ENCODE measurements around the gene XPR1.
"Not testable (repeated sequence)": the region's sequence is repeated elsewhere in the genome, so short reads cannot be mapped to it uniquely, and the experiment has no call there.

XPR1 gene

GRCh38 chr1:180786624-180787023 is 154.8 kb downstream of the XPR1 start:
- no peak for DNase-seq

GRCh38 chr1:180787628-180788307 is 155.9 kb downstream of the XPR1 start:
- no peak for DNase-seq

GRCh38 chr1:180789460-180789859 is 157.6 kb downstream of the XPR1 start:
- DNase-seq: no peak

GRCh38 chr1:180791152-180791551 is 159.3 kb downstream of the XPR1 start:
- DNase-seq: not testable (repeated sequence)

- no peak for DNase-seq
These were observed 160.0 kb downstream of the XPR1 start for GRCh38 chr1:180791806-180792205.

GRCh38 chr1:180793451-180793850 is 161.6 kb downstream of the XPR1 start:
- DNase-seq: no peak

GRCh38 chr1:180796897-180797640 is 165.2 kb downstream of the XPR1 start:
- DNase-seq: no peak

- no peak for DNase-seq
These were observed 169.1 kb downstream of the XPR1 start for GRCh38 chr1:180800945-180801344.

- no peak for DNase-seq
These were observed 171.0 kb downstream of the XPR1 start for GRCh38 chr1:180802813-180803212.

- no peak for DNase-seq
These were observed 173.5 kb downstream of the XPR1 start for GRCh38 chr1:180805316-180805715.

- DNase-seq: no peak
These were observed 179.5 kb downstream of the XPR1 start for GRCh38 chr1:180811298-180811697.

- DNase-seq: no peak
These were observed 180.1 kb downstream of the XPR1 start for GRCh38 chr1:180811886-180812285.

GRCh38 chr1:180814258-180814657 is 182.4 kb downstream of the XPR1 start:
- DNase-seq: no peak

- DNase-seq: no peak
These were observed 183.4 kb downstream of the XPR1 start for GRCh38 chr1:180815188-180815587.

GRCh38 chr1:180816132-180816531 is 184.3 kb downstream of the XPR1 start:
- no peak for DNase-seq

GRCh38 chr1:180821970-180822369 is 190.1 kb downstream of the XPR1 start:
- no peak for DNase-seq

GRCh38 chr1:180831507-180831906 is 199.7 kb downstream of the XPR1 start:
- DNase-seq: not testable (repeated sequence)

- not testable (repeated sequence) for DNase-seq
These were observed 201.4 kb downstream of the XPR1 start for GRCh38 chr1:180833180-180833579.

GRCh38 chr1:180836449-180836848 is 204.6 kb downstream of the XPR1 start:
- no peak for DNase-seq

GRCh38 chr1:180837020-180837419 is 205.2 kb downstream of the XPR1 start:
- DNase-seq: no peak

GRCh38 chr1:180838535-180838934 is 206.7 kb downstream of the XPR1 start:
- DNase-seq: no peak

GRCh38 chr1:180839547-180839946 is 207.7 kb downstream of the XPR1 start:
- DNase-seq: no peak

- no peak for DNase-seq
These were observed 209.6 kb downstream of the XPR1 start for GRCh38 chr1:180841415-180841814.

GRCh38 chr1:180842052-180842451 is 210.2 kb downstream of the XPR1 start:
- no peak for DNase-seq

Data from hematopoietic multipotent progenitor cell treated with erythropoietin and hydrocortisone succinate and interleukin-3 and kit ligand, for 6 days (in vitro differentiated cells).